Adrenal gland (tissue), 5 donors: Measurements from ENCODE around the gene MYL7.

Experiments used
- POLR2A ChIP-seq, 2 donors: fragments of 450-650 bp; IDR thresholded peaks; one replicate each; pipeline ENCODE4 v1.6.1; 2017; ENCODE audit warnings: antibody characterized with exemption in 2 of 2, mild to moderate bottlenecking in 2 of 2, moderate library complexity in 1 of 2
- TF ChIP-seq, protein P1 (sequence below), 6 experiments: fragments of 450-650 bp in 4 of 6; fragments of 200-600 bp in 2 of 6; sonication (generic) in 1 of 6; IDR thresholded peaks; 1 replicate in 5 of 6; 2 replicates in 1 of 6; pipeline versions ENCODE4 v1.5.1 to v1.8.0; 2016 to 2021; ENCODE audit warnings: antibody characterized with exemption in 6 of 6, mild to moderate bottlenecking in 2 of 6, moderate library complexity in 1 of 6
- donor health status: DM: no; HTN: no; CAD: no.

DNA sequence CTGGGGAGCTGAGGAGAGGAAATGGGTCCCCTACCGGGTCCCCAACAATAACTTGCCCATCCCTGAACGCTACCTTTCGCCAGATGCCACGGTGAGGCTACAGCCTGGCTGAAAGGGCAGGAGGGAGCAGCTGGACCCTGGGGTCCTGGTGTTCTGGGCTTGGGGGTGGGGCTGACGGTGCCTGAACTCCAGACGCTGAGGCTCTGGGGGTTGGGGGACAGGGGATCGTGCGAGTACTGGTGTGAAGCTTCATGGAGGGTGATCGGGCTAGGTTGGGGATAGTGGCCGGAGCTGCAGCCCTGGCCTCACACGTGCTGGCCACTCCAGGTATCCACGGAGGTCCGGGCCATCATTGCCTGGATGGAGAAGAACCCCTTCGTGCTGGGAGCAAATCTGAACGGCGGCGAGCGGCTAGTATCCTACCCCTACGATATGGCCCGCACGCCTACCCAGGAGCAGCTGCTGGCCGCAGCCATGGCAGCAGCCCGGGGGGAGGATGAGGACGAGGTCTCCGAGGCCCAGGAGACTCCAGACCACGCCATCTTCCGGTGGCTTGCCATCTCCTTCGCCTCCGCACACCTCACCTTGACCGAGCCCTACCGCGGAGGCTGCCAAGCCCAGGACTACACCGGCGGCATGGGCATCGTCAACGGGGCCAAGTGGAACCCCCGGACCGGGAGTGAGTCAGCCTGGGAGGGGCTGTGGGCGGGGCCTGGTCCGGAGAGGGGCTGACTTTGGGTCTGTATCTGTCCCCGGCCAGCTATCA lies 28.7 kb downstream of the MYL7 start:
- TF ChIP-seq, protein P1, sequence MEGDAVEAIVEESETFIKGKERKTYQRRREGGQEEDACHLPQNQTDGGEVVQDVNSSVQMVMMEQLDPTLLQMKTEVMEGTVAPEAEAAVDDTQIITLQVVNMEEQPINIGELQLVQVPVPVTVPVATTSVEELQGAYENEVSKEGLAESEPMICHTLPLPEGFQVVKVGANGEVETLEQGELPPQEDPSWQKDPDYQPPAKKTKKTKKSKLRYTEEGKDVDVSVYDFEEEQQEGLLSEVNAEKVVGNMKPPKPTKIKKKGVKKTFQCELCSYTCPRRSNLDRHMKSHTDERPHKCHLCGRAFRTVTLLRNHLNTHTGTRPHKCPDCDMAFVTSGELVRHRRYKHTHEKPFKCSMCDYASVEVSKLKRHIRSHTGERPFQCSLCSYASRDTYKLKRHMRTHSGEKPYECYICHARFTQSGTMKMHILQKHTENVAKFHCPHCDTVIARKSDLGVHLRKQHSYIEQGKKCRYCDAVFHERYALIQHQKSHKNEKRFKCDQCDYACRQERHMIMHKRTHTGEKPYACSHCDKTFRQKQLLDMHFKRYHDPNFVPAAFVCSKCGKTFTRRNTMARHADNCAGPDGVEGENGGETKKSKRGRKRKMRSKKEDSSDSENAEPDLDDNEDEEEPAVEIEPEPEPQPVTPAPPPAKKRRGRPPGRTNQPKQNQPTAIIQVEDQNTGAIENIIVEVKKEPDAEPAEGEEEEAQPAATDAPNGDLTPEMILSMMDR (IDR thresholded peaks at IDR 0.05) = no peak
- no peak for TF ChIP-seq POLR2A (IDR thresholded peaks at IDR 0.05)
